Upper lobe of left lung (tissue), 4 donors: Measurements from ENCODE around the gene APOC4.

Experiments
- CTCF ChIP-seq, 6 experiments: fragments of 450-650 bp in 4 of 6; fragments of 200-600 bp in 2 of 6; sonication (generic) in 2 of 6; IDR thresholded peaks; one replicate each; pipeline ENCODE4 v1.5.1; 2016 to 2019; ENCODE audit warnings: antibody characterized with exemption in 6 of 6
- EP300 ChIP-seq, 4 donors: sonication (generic); formaldehyde crosslinking; IDR thresholded peaks; one replicate each; pipeline ENCODE4 v1.5.1; 2017; ENCODE audit warnings: antibody characterized with exemption in 4 of 4, control low read depth in 2 of 4
- POLR2A ChIP-seq, 4 donors: fragments of 450-650 bp; IDR thresholded peaks; one replicate each; pipeline ENCODE4 v1.5.1; 2016 to 2017; ENCODE audit warnings: antibody characterized with exemption in 4 of 4, mild to moderate bottlenecking in 2 of 4
- POLR2AphosphoS5 ChIP-seq, 2 donors: sonication (generic); formaldehyde crosslinking; IDR thresholded peaks; one replicate each; pipeline ENCODE4 v1.5.1; 2017; ENCODE audit warnings: antibody characterized with exemption in 2 of 2

GRCh38 chr19:44903216-44903601, 38.8 kb upstream of the APOC4 start:
- TF ChIP-seq CTCF (IDR thresholded peaks at IDR 0.05) (no peak), EP300 (IDR thresholded peaks at IDR 0.05) (no peak), POLR2A (IDR thresholded peaks at IDR 0.05) (no peak), POLR2AphosphoS5 (IDR thresholded peaks at IDR 0.05) (no peak)
